Glutamatergic neuron (in vitro differentiated cells): ENCODE measurements around the gene UFC1. TPM values are rescaled to one million over a fixed set of nuclear protein-coding genes. Genes with fewer than 3 reads are reported as not detected.

ENCODE experiments used
- DNase-seq: peaks from one replicate; pipeline ENCODE4 v3.0.0; 2022
- H3K27ac Mint-ChIP-seq: one replicate; pipeline ENCODE4 v1.8.0; 2020; ENCODE audit warnings: mild to moderate bottlenecking, mixed read lengths, inconsistent platforms; ENCODE audit not compliant: unreplicated experiment
- H3K27me3 Mint-ChIP-seq: one replicate; pipeline ENCODE4 v1.8.0; 2020; ENCODE audit warnings: mild to moderate bottlenecking, moderate library complexity, mixed read lengths, inconsistent platforms; ENCODE audit not compliant: unreplicated experiment
- H3K36me3 Mint-ChIP-seq: one replicate; pipeline ENCODE4 v1.8.0; 2020; ENCODE audit warnings: mild to moderate bottlenecking, mixed read lengths, inconsistent platforms; ENCODE audit not compliant: unreplicated experiment
- H3K4me1 Mint-ChIP-seq: one replicate; pipeline ENCODE4 v1.8.0; 2020; ENCODE audit warnings: mild to moderate bottlenecking, low read depth, mixed read lengths, inconsistent platforms; ENCODE audit not compliant: unreplicated experiment
- H3K4me3 Mint-ChIP-seq: one replicate; pipeline ENCODE4 v1.8.0; 2020; ENCODE audit warnings: mild to moderate bottlenecking, mixed read lengths, inconsistent platforms; ENCODE audit not compliant: unreplicated experiment
- H3K9me3 Mint-ChIP-seq: one replicate; pipeline ENCODE4 v1.8.0; 2020; ENCODE audit warnings: mild to moderate bottlenecking, moderate library complexity, mixed read lengths, inconsistent platforms; ENCODE audit not compliant: unreplicated experiment
- CTCF ChIP-seq: fragments of 200-600 bp; sonication (generic); IDR thresholded peaks from one replicate; pipeline ENCODE4 v1.5.0; 2021; ENCODE audit not compliant: partially characterized antibody, unreplicated experiment
- total RNA-seq: library from RNA; stranded (reverse); fragmentation: NEBNext Ultra II Directional; extraction: Animal tissue kit (Norgen Biotek cat#: 25700); gene quantifications from one replicate; pipeline ENCODE4 v1.2.1, GENCODE V29; 2021; ENCODE audit not compliant: unreplicated experiment

Gene UFC1
- total RNA-seq, 1 donor from 2014 or later, result 59.2 TPM

GRCh38 chr1:161137881-161138280 lies 15.9 kb upstream of the UFC1 start:
- Mint-ChIP-seq H3K27ac (no peak overlapping the region), H3K4me1 (no peaks in the 10 kb centered on the region), H3K9me3 (peaks cover 2% of the 10 kb centered on the region), H3K27me3 (no peaks in the 10 kb centered on the region), H3K36me3 (no peaks in the 10 kb centered on the region), H3K4me3 (no peak overlapping the region)
- no peak for TF ChIP-seq CTCF
- no peak for DNase-seq

- Mint-ChIP-seq H3K27ac (no peak overlapping the region), H3K4me3 (no peak overlapping the region), H3K27me3 (no peaks in the 10 kb centered on the region), H3K36me3 (no peaks in the 10 kb centered on the region), H3K9me3 (peaks cover 2% of the 10 kb centered on the region), H3K4me1 (no peaks in the 10 kb centered on the region)
- DNase-seq, result no peak
- TF ChIP-seq CTCF, result no peak
These were observed 15.3 kb upstream of the UFC1 start for GRCh38 chr1:161138431-161138830.

- TF ChIP-seq CTCF, result peak; percentile 57
- Mint-ChIP-seq H3K4me3 (no peak overlapping the region), H3K27me3 (no peaks in the 10 kb centered on the region), H3K27ac (no peak overlapping the region), H3K4me1 (no peaks in the 10 kb centered on the region), H3K36me3 (no peaks in the 10 kb centered on the region), H3K9me3 (peaks cover 2% of the 10 kb centered on the region)
- DNase-seq, result no peak
These were observed 14.0 kb upstream of the UFC1 start for GRCh38 chr1:161139766-161140165.

- no peak overlapping the region for H3K27ac Mint-ChIP-seq
- DNase-seq, result no peak
- no peak for TF ChIP-seq CTCF
- H3K27me3 Mint-ChIP-seq, result no peaks in the 10 kb centered on the region
- peaks cover 2% of the 10 kb centered on the region for H3K9me3 Mint-ChIP-seq
- H3K36me3 Mint-ChIP-seq, result no peaks in the 10 kb centered on the region
- H3K4me3 Mint-ChIP-seq, result no peak overlapping the region
- H3K4me1 Mint-ChIP-seq, result no peaks in the 10 kb centered on the region
These were observed 12.9 kb upstream of the UFC1 start for GRCh38 chr1:161140755-161141400.

- Mint-ChIP-seq H3K36me3 (no peaks in the 10 kb centered on the region), H3K4me3 (no peak overlapping the region), H3K27me3 (no peaks in the 10 kb centered on the region), H3K4me1 (peaks cover 2% of the 10 kb centered on the region), H3K27ac (no peak overlapping the region), H3K9me3 (no peaks in the 10 kb centered on the region)
- TF ChIP-seq CTCF, result no peak
- no peak for DNase-seq
These were observed 7.9 kb upstream of the UFC1 start for GRCh38 chr1:161145832-161146231.
